Suppressor macrophage treated with lipopolysaccharide for 4 hours (primary cell): ENCODE results near the gene ACAN.

Experiments
- DNase-seq: peaks from one replicate; pipeline ENCODE4 v3.0.0-alpha.2; 2020

ACAN gene

DNA sequence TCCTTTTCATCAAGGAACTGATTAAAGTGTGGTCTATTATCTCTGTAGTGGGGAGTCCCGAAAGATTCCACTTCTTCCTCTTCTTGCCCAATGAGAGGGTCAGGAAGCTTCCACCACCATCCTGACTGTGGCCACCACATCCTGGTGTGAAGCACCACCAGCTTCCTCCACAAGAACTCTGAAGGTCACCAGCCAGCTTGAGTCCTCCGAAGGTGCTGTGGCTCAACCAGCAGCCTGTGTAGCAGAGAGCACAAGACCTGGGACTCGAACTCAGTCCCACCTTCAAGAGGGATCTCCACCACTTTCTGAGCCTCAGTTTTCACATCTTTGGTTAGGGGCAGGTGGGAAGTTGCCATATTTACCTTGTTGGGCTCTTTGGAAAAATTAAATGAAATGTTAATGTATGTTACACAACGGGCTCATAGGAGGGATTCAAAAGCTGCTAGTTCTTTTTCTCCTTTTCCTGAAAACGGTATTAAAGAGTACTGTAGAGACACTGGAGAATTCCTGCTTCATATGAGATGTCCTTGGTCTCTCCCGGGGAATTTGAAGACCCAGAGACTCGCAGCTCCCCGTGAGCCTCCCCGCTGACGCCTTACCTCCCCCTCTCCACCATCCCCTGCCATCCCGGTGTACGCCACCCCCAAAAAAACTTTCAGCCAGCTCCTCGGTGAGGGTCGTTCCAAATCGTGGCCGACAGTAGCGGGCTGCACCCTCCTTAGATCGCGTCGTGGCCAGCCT lies 816 bp upstream of the ACAN start:
- DNase-seq: no peak

DNA sequence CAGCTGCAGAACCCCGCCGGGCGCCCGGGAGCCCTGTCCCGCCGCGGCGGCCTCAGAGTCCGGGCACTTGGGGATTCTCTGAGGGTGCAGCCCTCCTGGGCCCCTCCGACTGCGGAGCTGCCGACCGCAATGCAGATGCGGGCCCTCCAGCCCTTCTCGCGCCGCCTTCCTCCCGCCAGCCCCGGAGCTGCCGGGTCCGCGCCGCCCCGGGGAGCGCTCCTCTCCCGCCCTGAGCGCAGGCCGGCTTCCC lies 320 bp upstream of the ACAN start:
- no peak for DNase-seq

GRCh38 chr15:88803920-88804247 lies 648 bp downstream of the ACAN start:
- no peak for DNase-seq

GRCh38 chr15:88804257-88804656 lies 1.0 kb downstream of the ACAN start:
- DNase-seq: no peak

- DNase-seq: no peak
These were observed 2.0 kb downstream of the ACAN start for GRCh38 chr15:88805031-88805780.

DNA sequence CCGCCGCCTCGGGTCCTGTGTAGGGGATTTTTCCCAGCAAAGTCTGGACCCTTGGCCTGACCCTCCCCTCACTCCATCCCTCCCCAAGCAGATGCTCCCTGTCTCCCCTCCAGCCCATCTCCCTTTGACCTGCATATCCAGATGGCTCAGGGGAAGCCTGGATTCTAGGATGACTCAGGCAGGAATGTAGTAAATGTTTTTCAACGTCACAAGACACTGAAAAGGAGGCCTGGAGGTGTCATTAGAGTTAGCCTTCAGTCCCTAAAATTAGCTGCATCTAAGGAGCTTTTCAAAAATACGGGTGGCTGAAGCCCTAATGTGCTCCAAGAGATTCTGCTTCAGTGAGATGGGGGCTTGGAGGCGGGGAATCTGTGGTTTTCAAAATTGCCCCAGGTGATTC lies 7.2 kb downstream of the ACAN start:
- no peak for DNase-seq

GRCh38 chr15:88812133-88812532 lies 8.9 kb downstream of the ACAN start:
- no peak for DNase-seq

DNA sequence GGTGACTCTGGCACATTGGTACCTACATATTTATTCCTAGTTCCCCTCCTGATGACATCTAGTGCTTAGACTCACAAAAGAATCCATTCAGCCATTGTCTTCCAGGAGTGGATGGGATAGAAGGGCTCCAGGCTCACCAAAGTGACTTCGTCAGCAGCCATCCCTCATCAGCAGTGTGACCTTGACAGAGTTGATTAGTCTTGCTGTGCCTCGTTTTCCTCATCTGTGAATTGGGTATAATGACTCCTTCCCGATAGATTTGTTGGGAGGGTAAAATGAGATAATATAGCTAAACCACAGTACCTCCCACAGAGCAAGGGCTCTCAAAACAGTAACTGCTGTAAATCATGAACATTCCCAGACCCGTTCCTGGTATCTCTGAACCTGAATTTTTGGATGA lies 10.7 kb downstream of the ACAN start:
- DNase-seq: no peak

DNA sequence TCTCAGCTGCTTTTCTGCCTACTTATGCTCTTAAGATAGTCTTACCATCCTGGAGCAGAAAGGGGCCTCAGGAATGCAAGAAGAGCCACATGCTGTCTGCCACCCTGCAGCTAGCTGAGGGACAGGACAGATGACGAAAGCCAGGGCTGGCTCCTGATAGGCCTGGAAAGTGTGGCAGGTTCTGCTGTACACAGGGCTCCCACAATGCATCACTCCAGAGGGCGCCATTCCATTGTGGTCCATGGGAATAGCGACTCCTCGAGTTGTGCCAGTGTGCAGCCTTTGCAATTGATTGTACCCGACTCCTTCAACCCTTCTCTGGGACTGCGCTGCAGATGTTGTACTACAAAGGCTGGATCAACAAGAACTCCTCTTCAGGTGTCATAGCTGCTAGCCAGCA lies 11.2 kb downstream of the ACAN start:
- DNase-seq: no peak

- DNase-seq: no peak
These were observed 15.7 kb downstream of the ACAN start for GRCh38 chr15:88818920-88819319.

DNA sequence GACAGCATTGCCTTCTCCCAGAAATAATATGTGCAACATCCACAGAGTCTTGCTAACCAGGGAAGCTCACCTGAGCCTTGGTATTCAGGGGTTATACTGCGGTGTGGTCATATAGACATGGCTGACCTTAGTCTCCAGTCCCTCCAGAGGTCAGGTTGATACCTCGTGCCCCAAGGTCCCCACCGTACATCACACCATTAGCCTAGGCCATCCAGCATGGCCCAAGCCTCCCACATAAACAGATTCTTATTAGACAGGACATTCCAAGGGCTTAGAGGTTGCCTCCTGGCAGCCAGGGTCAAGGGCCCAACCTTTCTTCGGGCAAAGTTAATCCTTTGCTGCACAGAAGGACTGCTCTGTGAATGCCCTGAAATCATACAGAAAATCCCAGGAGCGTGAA lies 18.8 kb downstream of the ACAN start:
- DNase-seq: no peak

DNA sequence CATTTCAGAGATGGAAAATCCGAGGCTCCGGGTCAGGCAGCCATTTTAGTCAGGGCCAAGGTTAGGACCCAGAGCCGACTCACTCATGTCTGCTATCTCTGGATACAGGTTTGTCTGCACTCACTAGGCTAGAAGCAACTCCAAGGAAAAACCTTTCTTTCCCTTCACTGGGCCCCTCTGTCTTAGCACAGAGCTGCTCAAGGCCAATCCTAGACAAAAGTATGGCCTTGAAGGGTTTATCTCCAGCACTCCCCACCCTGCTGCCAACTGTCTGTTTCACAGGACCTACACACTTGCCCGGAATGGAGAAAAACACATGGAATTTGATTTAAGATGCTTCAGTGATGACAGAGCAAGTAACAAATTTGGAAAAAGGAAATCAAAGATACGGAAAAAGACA lies 25.6 kb downstream of the ACAN start:
- DNase-seq: no peak

DNA sequence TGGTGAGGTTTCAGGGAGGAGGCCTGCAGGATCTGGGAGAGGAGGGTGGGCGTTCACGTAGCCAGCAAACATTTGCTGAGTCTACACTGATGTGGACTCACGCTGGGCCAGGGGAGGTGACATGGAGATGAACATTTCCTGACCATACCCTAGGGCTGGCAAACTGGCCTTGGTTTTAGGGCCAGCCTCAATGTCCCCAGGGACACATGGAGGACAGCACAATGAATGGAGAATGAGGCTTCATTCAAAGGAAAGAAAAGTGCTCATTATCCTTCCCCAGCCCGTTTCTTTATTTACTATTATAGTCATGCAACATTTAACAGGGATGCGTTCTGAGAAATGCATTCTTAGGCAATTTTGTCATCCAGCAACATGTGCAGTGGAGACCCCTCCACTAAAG lies 26.8 kb downstream of the ACAN start:
- no peak for DNase-seq

DNA sequence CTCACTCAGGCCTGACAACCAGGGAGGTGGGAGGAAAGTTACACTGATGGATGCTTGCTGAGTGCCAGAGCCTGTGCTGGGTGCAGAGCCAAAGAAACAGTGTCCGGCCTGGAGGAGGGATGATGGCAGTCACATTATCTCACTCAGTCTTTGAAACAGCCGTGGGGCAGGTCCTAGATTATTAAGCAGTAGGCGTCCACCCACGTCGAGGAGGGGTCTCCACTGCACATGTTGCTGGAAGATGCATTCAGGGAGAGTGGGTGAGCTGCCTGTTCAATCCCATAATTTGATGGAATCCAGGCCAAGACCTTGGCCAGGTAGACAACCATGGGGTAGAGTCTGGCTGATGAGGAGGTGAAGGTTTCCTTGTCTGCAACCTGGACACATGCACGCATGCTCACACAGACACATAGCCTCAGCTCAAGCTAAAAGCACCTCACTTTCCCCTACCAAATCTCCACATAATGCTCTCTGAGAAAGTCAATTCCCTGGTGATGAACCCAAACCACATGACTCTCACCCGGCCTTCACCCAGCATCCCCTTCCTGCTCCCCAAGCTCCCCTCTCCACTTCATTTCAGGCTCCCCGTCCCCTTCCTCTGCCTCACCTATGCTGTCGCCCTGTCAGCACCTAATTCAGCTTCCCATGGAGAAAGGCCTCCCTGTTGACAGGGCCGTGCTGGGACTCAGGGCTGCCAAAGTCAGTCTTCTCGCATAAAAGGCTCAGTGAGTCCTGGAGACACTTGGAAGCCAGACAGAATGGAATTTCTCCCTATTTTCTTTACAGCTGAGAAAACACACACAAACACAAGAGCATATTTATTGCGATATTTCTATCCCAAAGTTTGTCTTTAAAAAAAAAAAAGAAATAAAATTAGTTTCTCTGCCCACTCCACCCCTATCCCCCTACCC lies 29.8 kb downstream of the ACAN start:
- DNase-seq: no peak

DNA sequence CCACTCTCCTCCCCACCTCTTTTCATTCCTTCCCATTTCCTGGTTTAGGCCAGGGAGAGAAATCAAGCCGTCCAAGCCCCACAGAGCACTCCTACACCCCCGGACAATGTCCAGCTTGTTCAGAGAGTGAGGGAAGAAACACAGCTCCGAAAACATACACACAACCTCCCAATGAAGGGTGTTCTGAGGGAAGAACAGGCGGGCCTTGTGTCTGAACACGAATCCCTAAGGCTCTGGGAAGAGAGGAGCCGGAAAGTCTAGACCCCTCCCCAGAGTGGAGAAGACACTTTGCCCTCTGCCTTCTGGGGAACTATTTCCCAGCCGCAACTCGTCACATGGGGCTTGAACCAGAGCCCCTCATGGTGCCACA lies 30.5 kb downstream of the ACAN start:
- no peak for DNase-seq

GRCh38 chr15:88834211-88834812 lies 31.1 kb downstream of the ACAN start:
- DNase-seq: peak; percentile 27

DNA sequence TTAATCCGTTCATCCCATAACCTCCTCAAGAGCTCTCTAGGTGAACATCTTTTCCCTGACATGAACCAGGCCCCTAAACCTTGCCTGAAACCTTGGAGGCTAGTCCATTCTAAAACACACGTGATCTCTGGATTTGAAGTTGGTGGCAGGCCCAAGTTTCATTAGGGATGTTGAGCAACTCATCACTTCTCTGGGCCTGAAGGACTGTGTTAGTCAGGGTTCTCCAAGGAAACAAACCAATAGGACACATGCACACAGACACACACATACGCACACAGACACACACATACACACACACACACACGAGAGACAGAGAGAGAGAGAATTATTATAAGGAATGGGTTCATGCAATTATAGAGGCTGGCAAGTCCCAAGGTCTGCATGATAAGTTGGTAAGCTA lies 31.9 kb downstream of the ACAN start:
- peak; percentile 9 for DNase-seq

DNA sequence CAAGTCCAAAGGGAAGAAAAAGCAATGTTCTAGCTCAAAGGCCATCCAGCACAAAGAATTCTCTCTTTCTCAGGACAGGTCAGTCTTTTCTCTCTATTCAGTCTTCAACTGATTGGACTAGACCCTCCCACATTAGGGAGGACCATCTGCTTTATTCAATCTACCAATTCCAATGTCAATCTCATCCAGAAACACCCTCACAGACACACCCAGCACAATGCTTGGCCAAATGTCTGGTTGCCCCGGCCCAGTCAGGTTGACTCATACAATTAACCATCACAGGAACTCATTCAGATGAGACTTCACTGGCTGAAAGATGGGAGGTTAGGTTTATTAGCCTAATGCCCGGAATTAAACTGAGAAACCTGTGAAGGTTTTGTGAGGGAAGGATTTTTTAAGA lies 32.4 kb downstream of the ACAN start:
- DNase-seq: no peak

DNA sequence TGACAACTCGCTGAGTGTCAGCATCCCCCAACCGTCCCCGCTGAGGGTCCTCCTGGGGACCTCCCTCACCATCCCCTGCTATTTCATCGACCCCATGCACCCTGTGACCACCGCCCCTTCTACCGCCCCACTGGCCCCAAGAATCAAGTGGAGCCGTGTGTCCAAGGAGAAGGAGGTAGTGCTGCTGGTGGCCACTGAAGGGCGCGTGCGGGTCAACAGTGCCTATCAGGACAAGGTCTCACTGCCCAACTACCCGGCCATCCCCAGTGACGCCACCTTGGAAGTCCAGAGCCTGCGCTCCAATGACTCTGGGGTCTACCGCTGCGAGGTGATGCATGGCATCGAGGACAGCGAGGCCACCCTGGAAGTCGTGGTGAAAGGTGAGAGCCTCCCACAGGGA lies 35.4 kb downstream of the ACAN start:
- DNase-seq: no peak

- no peak for DNase-seq
These were observed 35.9 kb downstream of the ACAN start for GRCh38 chr15:88839146-88839545.

GRCh38 chr15:88839961-88840360 lies 36.7 kb downstream of the ACAN start:
- no peak for DNase-seq

DNA sequence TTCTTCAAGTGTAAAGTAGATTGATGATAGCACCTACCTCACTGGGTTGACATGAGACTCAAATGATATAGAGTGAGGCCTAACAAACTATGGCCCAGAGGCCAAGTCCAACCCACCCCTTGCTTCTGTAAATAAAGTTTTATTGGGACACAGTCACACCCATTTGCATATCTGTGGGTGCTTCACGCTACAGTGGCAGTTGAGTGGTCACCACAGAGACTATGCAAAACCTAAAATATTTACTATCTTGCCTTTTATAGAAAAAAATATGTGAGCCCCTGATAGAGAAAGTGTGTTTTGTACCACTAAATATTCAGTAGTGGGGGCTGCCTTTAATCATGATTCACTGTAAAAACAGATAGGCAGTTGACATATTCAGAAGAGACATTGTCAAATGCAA lies 38.0 kb downstream of the ACAN start:
- DNase-seq: no peak

DNA sequence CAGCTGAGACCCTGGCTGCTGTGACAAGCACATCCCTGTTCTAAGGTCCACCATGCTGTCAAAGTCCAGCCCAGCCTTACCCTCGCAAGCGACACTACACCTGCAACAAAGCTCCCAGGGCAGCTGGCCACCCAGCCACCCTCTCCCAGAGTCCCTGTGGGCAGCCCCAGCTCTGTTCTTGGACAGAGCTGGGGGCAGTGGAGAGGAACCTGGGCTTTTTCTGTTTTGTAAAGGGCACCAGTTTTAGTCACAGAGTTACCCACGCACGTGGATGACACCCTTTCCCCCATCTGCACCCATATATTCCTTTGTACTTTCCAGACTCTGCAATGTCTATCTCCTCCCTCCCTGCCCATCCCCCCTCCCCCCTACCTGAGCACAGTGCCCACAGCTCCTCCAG lies 38.9 kb downstream of the ACAN start:
- no peak for DNase-seq

- no peak for DNase-seq
These were observed 40.1 kb downstream of the ACAN start for GRCh38 chr15:88843334-88843733.
